Activated CD4-positive, CD25-positive, alpha-beta regulatory T cell treated with anti-CD3 and anti-CD28 coated beads, Interleukin-2, amount 50 U/mL, for 24 hours (primary cell): Measurements from ENCODE around the gene UBE2M.
A peak's percentile ranks its signal among the peaks of the same experiment; 100 is the strongest.

Experiments used
- ATAC-seq, 2 donors: fragments of 150-1000 bp; cut with Tn5 transposase; one replicate each; pipeline ENCODE4 v1.10.0; 2021; ENCODE audit warnings: mild to moderate bottlenecking in 1 of 2, moderate library complexity in 1 of 2

UBE2M gene

GRCh38 chr19:58570770-58571574 is 12.6 kb upstream of the UBE2M start:
- ATAC-seq: no peak

DNA sequence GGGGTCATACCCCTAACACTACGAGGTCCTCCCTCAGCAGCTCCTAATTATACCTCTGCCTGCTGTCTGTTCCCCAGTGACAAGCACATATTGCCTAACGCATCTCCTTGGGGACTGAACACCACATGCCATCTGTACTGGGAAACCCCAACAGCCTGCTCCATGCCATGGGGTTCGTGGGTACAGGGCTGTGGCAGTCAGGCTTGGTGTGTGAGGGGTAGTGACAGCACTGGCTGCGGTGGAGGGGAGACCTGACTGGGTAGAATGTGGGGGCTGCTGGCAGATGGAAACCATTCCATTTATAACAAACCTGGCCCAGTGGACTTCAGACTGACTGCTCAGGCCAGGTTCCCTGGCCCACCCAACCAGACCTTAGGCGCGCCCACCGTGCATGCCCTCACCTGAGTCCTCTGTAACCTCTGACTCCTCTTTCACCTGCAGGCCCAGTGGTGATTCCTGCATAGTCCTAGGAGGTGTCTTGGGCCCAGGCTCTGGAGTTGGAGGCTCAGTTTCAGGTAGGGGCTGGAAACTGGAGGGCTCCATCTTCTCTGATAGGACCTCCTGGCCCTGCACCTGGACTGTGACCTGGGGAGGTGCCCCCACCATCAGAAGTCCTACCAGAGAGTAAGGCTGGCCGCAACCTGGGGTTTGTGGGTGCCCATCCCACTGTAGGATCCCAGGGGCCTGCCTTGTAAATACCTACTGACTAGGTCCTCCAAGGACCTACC is 11.7 kb upstream of the UBE2M start:
- ATAC-seq: no peak

DNA sequence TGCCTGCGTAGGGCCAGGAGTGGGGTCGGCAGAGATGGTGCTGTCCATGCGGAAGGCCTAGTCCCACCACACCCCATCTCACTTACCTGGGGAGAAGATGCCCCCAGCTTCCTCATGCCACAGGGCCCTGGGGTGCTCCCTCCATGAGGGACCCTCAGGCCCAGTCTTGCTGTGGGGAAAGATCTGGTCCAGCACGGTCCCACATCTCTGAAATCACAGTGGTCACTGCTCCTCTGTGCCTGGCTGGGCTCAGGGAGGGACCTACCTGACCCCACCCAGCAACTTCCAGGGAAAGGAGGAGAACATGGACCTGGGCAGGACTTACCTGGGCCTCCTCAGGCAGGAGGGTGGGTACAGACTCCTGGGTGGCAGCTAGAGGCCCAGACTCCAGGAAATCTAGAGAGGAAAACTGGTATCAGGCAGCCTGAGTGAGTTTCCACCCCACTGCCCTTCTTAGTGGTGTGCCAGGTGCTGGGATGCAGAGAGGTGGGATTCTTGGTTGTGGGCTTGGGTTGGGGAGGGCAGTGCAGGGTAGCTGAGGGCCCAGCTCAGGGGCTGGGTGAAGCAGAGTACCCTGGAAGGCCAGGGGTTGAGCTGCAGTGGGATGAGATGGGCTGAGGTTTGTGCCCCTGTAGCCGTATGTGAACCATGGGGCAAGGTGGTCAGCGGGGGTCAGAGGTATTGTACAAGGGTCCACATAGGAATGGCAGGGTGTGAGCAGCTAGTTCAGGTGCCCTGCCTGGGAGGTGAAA is 11.0 kb upstream of the UBE2M start:
- ATAC-seq: no peak

- ATAC-seq: no peak
Measured at GRCh38 chr19:58568453-58569130, 10.2 kb upstream of the UBE2M start.

GRCh38 chr19:58566989-58567388 is 8.6 kb upstream of the UBE2M start:
- ATAC-seq: no peak

- no peak for ATAC-seq
Measured at GRCh38 chr19:58563823-58564222, 5.4 kb upstream of the UBE2M start.

DNA sequence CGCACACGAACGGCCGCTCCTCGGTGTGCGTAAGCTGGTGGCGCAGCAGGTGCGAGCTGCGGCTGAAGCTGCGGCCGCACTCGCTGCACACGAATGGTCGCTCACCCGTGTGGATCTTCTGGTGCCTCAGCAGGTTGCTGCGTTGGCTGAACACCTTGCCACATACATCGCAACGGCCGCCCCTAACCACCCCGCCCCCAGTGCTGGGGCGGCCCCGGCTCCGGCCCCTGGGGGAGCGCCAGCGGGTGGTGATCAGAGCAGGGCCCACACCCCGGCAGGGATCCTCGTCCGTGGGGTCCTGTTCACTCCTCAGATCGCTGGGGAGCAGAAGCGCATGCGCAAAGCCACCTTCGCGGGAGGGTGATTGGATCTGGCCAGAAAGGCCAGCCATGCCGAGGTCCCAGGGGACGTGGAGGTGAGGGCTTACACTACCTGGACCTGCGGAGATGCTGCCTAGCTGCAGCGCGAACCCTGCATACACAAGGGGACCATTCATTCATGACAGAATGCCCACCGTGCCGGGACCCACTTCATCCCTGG is 4.7 kb upstream of the UBE2M start:
- ATAC-seq: no peak

DNA sequence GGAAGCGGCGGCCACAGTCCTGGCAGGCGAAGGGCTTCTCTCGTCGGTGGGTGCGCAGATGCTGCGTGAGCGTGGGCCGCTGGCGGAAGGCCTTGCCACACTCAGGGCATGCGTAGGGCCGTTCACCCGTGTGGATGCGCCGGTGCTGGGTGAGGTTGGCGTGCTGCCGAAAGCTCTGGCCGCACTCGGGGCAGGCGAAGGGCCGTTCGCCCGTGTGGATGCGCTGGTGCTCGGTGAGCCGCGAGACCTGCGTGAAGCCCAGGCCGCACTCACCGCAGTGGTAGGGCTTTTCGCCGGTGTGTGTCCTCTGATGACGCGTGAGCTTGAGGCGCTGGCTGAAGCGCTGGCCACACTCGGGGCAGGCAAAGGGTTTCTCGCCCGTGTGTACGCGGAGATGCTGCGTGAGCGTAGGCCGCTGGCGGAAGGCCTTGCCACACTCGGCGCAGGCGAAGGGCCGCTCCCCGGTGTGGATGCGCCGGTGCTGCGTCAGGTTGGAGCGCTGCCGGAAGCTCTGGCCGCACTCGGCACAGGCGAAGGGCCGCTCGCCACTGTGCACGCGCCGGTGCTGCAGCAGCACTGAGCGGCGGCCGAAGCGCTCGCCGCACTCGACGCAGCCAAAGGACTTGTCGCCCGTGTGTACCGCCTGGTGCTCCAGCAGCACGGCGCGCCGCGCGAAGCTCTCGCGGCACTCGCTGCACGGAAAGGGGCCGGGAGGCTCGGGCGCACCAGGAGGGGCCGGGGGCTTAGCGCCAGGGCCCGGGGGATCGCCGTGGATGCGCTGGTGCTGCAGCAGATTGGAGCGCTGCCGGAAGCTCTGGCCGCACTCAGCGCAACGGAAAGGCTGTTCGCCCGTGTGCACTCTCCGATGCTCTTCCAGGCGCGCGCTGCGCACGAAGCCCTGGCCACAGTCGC is 4.0 kb upstream of the UBE2M start:
- no peak for ATAC-seq

- ATAC-seq: no peak
Measured at GRCh38 chr19:58561373-58562121, 3.1 kb upstream of the UBE2M start.

- ATAC-seq: no peak
Measured at GRCh38 chr19:58560921-58561320, 2.5 kb upstream of the UBE2M start.

DNA sequence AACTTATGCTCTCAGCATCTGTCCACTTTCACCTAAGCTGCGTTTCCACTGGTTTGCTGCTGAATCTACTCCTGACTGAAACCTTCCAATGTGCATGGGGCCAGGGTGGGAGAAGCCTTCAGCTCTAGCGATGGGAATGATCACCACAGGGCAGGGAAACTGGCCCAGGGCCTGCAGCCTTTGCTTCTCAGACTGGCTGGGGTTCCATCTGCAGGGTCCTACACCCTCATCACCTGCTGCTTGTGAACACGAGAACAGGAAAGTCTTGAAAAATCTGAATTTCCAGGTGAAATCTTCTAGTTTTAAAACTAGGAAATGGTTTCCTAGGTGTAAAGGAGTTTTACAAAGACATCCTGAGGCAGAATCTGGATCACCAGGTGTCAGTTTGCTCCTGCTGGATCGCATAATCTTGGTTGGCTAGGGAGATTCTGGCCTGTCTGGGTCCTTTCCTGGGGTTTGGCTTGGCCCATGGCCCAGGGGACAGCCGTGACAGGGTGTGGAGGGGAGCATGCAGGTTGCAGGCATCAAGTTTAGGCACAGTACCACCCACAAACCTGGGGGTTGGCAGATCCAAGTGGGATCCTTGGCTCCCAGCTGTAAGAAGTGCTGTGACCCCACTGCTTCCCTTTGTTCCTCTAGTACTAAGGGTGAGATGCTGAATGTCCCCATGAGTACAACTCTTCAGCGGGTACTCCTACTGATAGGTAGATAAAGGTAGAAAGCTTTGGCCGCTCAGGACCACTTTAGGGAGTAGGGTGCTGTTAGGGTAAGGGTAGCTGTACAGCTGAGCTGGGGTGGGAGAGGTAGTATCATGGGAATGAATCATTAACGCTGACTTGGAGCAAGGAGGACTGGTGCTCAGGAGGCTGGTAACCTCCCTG is 1.8 kb upstream of the UBE2M start:
- ATAC-seq: no peak

GRCh38 chr19:58559275-58560006 is 1.0 kb upstream of the UBE2M start:
- peak; percentile 2 to 5 for ATAC-seq

GRCh38 chr19:58558623-58559274 is 338 bp upstream of the UBE2M start:
- ATAC-seq: peak; percentile 63 to 66

DNA sequence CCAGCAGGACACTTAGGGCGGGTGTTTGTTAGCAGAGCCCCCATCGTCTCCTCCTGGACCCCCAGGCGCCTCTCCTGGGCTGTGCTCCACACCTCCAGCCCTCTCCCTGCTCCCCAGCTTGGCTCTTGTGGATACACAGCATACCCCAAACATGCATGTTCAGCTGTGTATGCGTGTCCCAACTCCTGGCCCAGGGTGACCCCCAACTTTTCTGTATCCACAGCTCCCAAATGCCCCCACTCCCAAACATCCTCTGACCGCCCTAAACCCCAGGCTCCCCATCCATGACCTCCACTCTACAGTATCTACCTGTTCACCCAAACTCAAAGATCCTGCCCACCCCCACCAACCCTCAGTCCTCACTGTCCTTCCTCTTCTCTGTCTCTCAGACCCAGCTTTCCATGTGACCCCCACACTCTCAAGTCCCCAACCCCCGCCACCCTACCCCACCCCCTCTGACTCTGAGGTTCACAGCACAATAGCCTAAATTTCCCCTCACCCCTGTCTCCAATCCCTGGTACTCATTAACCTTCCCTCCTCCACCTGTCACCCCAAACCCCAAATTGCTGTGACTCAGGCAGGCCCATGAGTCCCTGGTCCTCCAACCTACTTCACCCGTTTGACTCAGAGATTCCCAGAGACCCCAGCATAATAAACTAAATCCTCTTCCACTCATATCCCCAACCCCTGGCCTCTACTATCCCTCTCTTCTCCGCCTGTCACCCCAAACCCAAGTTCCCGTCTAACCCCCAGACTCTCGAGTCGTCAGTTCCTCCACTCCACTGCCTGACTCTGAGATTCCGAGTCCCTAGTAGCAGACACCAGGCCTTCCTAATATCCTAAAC is 968 bp downstream of the UBE2M start:
- no peak for ATAC-seq

- ATAC-seq: no peak
Measured at GRCh38 chr19:58556622-58557220, 1.7 kb downstream of the UBE2M start.

DNA sequence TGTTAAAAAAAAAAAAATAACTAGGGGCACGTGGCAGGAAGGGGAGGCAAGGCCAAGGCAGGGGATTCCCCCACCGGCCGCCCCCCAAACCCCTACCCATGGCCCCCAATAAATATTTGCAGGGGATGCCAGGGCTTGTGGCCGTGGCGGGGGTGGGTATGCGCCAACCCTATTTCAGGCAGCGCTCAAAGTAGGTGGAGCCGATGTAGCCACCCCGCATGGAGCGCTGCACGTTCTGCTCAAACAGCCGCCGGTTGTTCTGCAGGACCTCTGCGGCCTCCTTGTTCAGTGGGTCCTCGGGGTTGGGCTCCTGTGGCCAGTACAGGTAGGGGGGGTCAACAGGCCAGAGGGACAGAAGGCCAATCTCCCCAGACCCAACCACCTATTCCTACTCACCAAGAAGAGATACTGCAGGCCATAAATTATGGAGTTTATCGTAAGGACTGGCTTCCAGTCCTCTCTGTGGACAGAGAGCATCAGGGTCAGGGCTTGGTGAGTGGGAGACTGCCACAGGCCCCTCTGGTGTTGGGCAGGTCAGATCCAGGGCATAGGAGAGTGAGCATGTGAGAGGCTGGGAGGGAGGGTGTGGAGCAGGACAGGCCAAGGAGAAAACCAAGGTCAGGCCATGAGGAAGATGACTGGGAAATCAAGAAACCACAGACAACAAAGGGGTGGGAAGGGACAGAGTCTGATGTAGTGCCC is 2.3 kb downstream of the UBE2M start:
- ATAC-seq: no peak
